Progenitor cell of endocrine pancreas (in vitro differentiated cells): ENCODE data around the gene MTX1. TPM values are rescaled to one million over a fixed set of nuclear protein-coding genes. Genes with fewer than 3 reads are reported as not detected.

Experiments used
- DNase-seq: peaks from one replicate; pipeline ENCODE4 v3.0.0; 2021; ENCODE audit warnings: low spot score; ENCODE audit not compliant: unreplicated experiment
- H3K27ac Mint-ChIP-seq: 2 replicates; pipeline ENCODE4 v1.8.0; 2021; ENCODE audit warnings: mild to moderate bottlenecking, moderate library complexity, mixed read lengths
- H3K27me3 Mint-ChIP-seq: 2 replicates; pipeline ENCODE4 v1.8.0; 2021; ENCODE audit warnings: mixed read lengths
- H3K36me3 Mint-ChIP-seq: 2 replicates; pipeline ENCODE4 v1.8.0; 2022; ENCODE audit warnings: mixed read lengths; ENCODE audit not compliant: insufficient read depth
- H3K4me1 Mint-ChIP-seq: 2 replicates; pipeline ENCODE4 v1.8.0; 2021; ENCODE audit warnings: low read depth, mixed read lengths
- H3K4me3 Mint-ChIP-seq: 2 replicates; pipeline ENCODE4 v1.8.0; 2021; ENCODE audit warnings: low read depth, mild to moderate bottlenecking, moderate library complexity, mixed read lengths
- H3K9me3 Mint-ChIP-seq: 2 replicates; pipeline ENCODE4 v1.8.0; 2021; ENCODE audit warnings: low read depth, mixed read lengths
- total RNA-seq: library from RNA; stranded (reverse); gene quantifications from 2 replicates; pipeline ENCODE4 v1.2.1, GENCODE V29; 2021
- TF ChIP-seq, protein P1 (sequence below): fragments of 200-600 bp; sonication (generic); IDR thresholded peaks from one replicate; pipeline ENCODE4 v1.5.0; 2021; ENCODE audit warnings: antibody characterized with exemption, mild to moderate bottlenecking; ENCODE audit not compliant: unreplicated experiment

Gene MTX1
- total RNA-seq, 1 donor from 2014 or later, result 38.7 TPM

DNA sequence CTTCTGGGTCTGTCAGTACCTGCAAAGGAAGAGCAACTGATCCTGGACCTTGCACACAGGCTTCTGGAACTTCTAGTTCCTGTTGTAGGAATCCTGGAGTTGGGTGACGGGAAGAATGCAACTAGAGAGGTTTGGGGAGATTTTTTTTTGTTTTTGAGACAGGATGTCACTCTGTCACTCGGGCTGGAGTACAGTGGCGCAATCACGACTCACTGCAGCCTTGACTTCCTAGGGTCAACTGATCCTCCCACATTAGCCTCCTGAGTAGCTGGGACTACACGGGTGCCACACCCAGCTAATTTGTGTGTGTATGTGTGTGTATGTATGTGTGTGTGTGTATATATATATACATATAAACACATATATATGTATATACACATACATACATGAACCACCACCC, 28.0 kb downstream of the MTX1 start:
- Mint-ChIP-seq H3K27ac (no peak overlapping the region), H3K27me3 (no peaks in the 10 kb centered on the region), H3K4me1 (peaks cover 8% of the 10 kb centered on the region), H3K9me3 (no peaks in the 10 kb centered on the region), H3K4me3 (no peak overlapping the region), H3K36me3 (peaks cover 5% of the 10 kb centered on the region)
- TF ChIP-seq, protein P1, sequence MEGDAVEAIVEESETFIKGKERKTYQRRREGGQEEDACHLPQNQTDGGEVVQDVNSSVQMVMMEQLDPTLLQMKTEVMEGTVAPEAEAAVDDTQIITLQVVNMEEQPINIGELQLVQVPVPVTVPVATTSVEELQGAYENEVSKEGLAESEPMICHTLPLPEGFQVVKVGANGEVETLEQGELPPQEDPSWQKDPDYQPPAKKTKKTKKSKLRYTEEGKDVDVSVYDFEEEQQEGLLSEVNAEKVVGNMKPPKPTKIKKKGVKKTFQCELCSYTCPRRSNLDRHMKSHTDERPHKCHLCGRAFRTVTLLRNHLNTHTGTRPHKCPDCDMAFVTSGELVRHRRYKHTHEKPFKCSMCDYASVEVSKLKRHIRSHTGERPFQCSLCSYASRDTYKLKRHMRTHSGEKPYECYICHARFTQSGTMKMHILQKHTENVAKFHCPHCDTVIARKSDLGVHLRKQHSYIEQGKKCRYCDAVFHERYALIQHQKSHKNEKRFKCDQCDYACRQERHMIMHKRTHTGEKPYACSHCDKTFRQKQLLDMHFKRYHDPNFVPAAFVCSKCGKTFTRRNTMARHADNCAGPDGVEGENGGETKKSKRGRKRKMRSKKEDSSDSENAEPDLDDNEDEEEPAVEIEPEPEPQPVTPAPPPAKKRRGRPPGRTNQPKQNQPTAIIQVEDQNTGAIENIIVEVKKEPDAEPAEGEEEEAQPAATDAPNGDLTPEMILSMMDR, result no peak
- DNase-seq, result no peak

DNA sequence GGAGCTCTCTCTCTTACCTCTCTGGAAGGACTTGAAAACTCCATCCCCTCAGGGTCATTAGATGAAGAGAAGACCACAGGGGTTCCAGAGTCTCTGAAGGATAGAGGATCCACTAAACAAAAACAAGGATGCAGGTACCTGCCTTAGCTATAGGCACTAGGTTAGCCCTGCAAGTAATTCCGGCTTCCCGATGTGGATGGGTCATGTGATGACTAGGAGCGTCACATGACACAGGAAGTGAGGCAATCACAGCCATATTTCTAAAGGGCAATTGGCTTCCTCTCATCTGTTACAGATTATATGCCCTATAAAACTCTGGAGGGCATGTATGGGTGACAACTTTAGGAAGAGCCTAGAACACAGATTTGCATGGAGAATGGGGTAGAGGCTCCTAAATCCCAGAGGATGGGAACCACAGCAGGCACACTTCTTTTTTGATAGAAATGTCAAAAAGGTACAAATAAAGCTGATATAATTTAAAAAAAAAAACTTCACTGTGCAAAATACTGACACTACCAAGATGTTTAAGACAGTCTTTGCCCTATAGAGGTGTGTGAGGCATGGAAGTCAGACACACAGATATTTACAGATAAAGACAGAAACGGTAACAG, 32.7 kb downstream of the MTX1 start:
- Mint-ChIP-seq H3K9me3 (no peaks in the 10 kb centered on the region), H3K27ac (peak overlapping the region; percentile 84), H3K27me3 (no peaks in the 10 kb centered on the region), H3K36me3 (peaks cover 6% of the 10 kb centered on the region), H3K4me3 (peak overlapping the region; percentile 74), H3K4me1 (peaks cover 27% of the 10 kb centered on the region)
- TF ChIP-seq, protein P1, result no peak
- DNase-seq, result no peak

DNA sequence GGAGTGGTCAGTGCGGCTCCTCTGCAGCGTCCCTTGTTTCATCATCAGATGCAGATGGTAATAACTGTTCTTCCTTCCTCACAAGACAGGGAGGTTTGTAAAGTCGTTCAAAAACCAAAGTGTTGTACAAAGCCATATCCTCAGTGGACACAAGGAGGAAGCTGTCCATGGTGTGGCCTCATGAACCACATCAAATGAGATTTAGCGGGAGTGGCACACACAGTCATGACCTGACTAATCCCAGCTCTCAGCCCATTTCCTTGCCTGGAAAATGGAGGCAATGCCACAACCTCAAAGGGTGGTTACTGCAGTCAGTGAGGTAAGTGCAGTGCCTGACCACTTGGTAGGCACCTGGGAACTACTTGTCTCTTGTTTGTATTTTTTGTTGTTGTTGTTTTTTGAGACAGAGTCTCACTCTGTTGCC, 33.4 kb downstream of the MTX1 start:
- H3K4me1 Mint-ChIP-seq, result peaks cover 27% of the 10 kb centered on the region
- H3K9me3 Mint-ChIP-seq, result no peaks in the 10 kb centered on the region
- TF ChIP-seq, protein P1, result no peak
- peak overlapping the region; percentile 37 for H3K27ac Mint-ChIP-seq
- H3K4me3 Mint-ChIP-seq, result no peak overlapping the region
- H3K27me3 Mint-ChIP-seq, result no peaks in the 10 kb centered on the region
- peaks cover 6% of the 10 kb centered on the region for H3K36me3 Mint-ChIP-seq
- DNase-seq, result no peak

DNA sequence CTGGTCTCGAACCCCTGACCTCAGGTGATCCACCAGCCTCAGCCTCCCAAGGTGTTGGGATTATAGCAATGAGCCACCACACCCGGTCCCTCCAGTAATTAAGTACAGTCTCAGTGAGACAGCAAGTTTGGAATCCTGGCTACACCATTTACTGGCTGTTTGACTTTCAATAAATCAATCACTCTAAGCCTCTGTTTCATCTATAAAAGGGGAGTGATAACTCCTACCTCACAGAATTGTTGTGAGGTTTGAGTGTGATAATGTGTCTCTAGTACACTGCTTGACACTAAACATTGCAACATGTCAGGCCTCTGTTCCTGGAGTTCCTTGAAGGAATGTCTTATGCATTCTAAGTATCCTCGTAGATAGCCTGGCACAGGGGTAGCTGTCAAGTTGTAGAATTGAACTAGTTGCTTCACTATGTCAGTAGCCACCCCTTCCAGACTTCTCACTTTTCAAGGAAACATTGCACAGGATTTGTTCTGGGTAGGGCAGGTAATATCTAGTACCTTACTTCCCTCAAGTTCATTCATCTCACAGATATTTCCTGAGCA, 34.4 kb downstream of the MTX1 start:
- Mint-ChIP-seq H3K9me3 (no peaks in the 10 kb centered on the region), H3K27ac (peak overlapping the region; percentile 85), H3K36me3 (peaks cover 8% of the 10 kb centered on the region), H3K4me3 (peak overlapping the region; percentile 90), H3K4me1 (peaks cover 27% of the 10 kb centered on the region), H3K27me3 (no peaks in the 10 kb centered on the region)
- DNase-seq, result no peak
- TF ChIP-seq, protein P1, result no peak

DNA sequence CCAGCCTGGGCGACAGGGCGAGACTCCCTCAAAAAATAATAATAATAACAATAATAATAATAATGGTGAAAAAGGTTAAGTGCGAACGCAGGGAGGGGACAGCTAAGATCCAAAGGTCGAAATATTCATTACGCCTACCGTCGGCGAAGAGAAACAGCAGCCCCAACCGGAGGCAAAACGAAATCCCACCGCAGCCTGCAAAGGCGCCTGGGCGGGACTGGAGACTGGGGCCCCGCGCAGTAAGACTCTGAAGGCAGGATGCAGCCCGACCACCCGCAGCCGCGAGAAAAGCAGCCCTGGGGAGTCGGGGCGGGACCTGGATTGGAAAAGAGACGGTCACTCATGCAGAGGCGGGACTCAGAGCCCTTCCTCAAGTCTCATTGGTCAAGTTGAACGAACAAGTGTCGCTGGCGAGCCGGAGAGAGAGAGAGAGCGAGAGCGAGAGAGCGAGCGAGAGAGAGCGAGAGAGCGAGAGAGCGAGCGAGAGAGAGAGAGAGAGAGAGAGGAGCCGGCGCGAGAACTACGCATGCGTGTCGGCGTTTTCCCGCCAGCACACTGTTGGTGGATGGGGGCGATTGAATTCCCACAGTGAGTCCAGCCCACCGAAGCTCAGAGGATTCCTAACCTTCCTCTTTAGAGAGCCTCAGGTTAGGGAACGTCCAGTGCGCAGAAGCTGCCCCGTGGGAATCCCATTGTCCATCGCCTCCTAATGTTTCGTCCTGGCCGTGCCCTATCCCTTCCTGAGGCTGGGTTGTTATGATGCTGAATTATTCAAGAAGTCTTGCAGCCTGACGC, 36.1 kb downstream of the MTX1 start:
- Mint-ChIP-seq H3K27ac (peak overlapping the region; percentile 98), H3K4me1 (peaks cover 27% of the 10 kb centered on the region), H3K27me3 (no peaks in the 10 kb centered on the region), H3K36me3 (peaks cover 8% of the 10 kb centered on the region), H3K9me3 (no peaks in the 10 kb centered on the region), H3K4me3 (peak overlapping the region; percentile 90)
- TF ChIP-seq, protein P1, result peak; percentile 36
- peak; percentile 91 for DNase-seq
